Loucy (cell line): ENCODE data around the gene TRPM3.

Experiments used
- H2AFZ ChIP-seq: fragments of 200-600 bp; sonication (generic); 2 replicates; pipeline ENCODE4 v1.6.0; 2016; ENCODE audit warnings: antibody characterized with exemption, mild to moderate bottlenecking, low read length, moderate library complexity
- H3F3A ChIP-seq: fragments of 200-600 bp; 2 replicates; pipeline ENCODE4 v1.6.0; 2016; ENCODE audit warnings: antibody characterized with exemption, low read depth, mild to moderate bottlenecking
- H3K27me3 ChIP-seq: fragments of 200-600 bp; sonication (generic); 2 replicates; pipeline ENCODE4 v1.6.1; 2014; ENCODE audit warnings: low read length, mild to moderate bottlenecking; ENCODE audit not compliant: insufficient read depth, poor library complexity, severe bottlenecking
- H3K36me3 ChIP-seq: fragments of 200-600 bp; sonication (generic); 2 replicates; pipeline ENCODE4 v1.6.1; 2016; ENCODE audit warnings: low read length; ENCODE audit not compliant: insufficient read depth
- H3K4me1 ChIP-seq: fragments of 200-600 bp; sonication (generic); 2 replicates; pipeline ENCODE4 v1.5.1; 2014; ENCODE audit warnings: low read length, mild to moderate bottlenecking; ENCODE audit not compliant: insufficient read depth, poor library complexity, severe bottlenecking
- H3K4me2 ChIP-seq: fragments of 200-600 bp; sonication (generic); 2 replicates; pipeline ENCODE4 v1.6.0; 2014; ENCODE audit warnings: antibody characterized with exemption, low read length, low read depth, mild to moderate bottlenecking; ENCODE audit not compliant: poor library complexity, severe bottlenecking
- H3K4me3 ChIP-seq: fragments of 200-600 bp; sonication (generic); 2 replicates; pipeline ENCODE4 v1.5.1; 2014; ENCODE audit warnings: low read length, mild to moderate bottlenecking, mixed read lengths; ENCODE audit not compliant: poor library complexity, severe bottlenecking
- H3K79me2 ChIP-seq: fragments of 200-600 bp; sonication (generic); 2 replicates; pipeline ENCODE4 v1.6.1; 2014; ENCODE audit warnings: low read length; ENCODE audit not compliant: insufficient read depth
- H3K9ac ChIP-seq: fragments of 200-600 bp; sonication (generic); 2 replicates; pipeline ENCODE4 v1.6.0; 2014; ENCODE audit warnings: mild to moderate bottlenecking, low read depth, low read length, moderate library complexity; ENCODE audit not compliant: poor library complexity, severe bottlenecking
- H3K9me2 ChIP-seq: fragments of 200-600 bp; sonication (generic); replicated peaks from 2 replicates; pipeline ENCODE4 v1.6.1; 2016; ENCODE audit warnings: low read depth, low read length, mixed read lengths
- H3K9me3 ChIP-seq: fragments of 200-600 bp; sonication (generic); 2 replicates; pipeline ENCODE4 v1.6.1; 2014; ENCODE audit warnings: mild to moderate bottlenecking, antibody characterized with exemption, low read length, low read depth; ENCODE audit not compliant: insufficient read depth
- H4K20me1 ChIP-seq: fragments of 200-600 bp; sonication (generic); 2 replicates; pipeline ENCODE4 v1.6.0; 2014; ENCODE audit warnings: antibody characterized with exemption, low read length, mild to moderate bottlenecking; ENCODE audit not compliant: insufficient read depth, poor library complexity, severe bottlenecking
- CTCF ChIP-seq: fragments of 200-600 bp; sonication (generic); conservative IDR thresholded peaks from 2 replicates; pipeline ENCODE4 v1.5.1; 2014; ENCODE audit warnings: mild to moderate bottlenecking, antibody characterized with exemption, low read length
- EZH2phosphoT487 ChIP-seq: fragments of 200-600 bp; IDR thresholded peaks from 2 replicates; pipeline ENCODE4 v1.6.1; 2018; ENCODE audit warnings: antibody characterized with exemption, mild to moderate bottlenecking, moderate library complexity, borderline replicate concordance

TRPM3 gene

DNA sequence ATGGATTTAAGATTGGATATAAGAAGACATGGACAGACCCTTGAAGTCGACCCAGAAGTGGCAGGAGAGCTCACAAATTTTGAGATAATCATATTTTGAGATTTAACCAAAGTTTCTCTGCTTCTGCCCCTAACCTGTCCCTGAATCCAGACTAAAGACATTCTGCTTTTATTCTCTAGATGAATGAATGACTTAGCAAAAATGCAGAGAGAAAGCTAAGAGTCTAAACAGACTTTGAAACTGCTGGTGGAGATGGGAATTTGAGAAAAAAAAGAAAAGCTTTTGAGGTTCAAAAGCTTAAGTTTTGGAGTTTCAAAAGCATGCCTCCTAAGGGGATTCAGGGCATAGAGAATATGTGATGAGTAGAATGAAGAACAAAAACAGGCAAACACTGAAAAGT lies 621.8 kb downstream of the TRPM3 start:
- H3K9me3 ChIP-seq: no peaks in the 10 kb centered on the region
- H4K20me1 ChIP-seq: no peaks in the 10 kb centered on the region
- H3K4me1 ChIP-seq: no peaks in the 10 kb centered on the region
- H3K4me2 ChIP-seq: no peak overlapping the region
- H3K4me3 ChIP-seq: no peak overlapping the region
- H3F3A ChIP-seq: no peaks in the 10 kb centered on the region
- no peaks in the 10 kb centered on the region for H3K27me3 ChIP-seq
- no peak overlapping the region for H3K9ac ChIP-seq
- H3K79me2 ChIP-seq: no peaks in the 10 kb centered on the region
- TF ChIP-seq EZH2phosphoT487 (no peak), CTCF (no peak)
- no peaks in the 10 kb centered on the region for H3K36me3 ChIP-seq
- no peak overlapping the region for H2AFZ ChIP-seq
- no peaks in the 10 kb centered on the region for H3K9me2 ChIP-seq

DNA sequence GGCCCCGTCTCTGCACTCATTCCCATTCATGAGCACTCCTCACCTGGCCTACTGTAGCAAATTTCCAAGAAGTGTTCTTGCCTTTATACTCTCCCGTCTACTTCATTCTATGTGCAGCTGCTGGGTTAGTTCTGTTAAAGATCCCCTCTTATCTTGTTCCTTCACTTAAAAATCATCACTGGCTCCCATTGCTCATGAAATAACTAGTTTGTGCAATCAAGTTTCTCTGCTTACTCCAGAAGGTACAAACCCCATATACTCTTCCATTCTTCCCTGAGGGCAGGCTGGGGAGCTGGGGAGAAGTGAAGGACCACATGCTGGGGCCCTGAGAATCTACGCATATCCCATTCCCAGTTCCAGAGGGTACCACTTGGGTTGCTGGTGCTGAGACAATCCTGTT lies 622.6 kb downstream of the TRPM3 start:
- no peak overlapping the region for H3K4me3 ChIP-seq
- H3K4me1 ChIP-seq: no peaks in the 10 kb centered on the region
- H3K9me2 ChIP-seq: no peaks in the 10 kb centered on the region
- TF ChIP-seq CTCF (no peak), EZH2phosphoT487 (no peak)
- no peak overlapping the region for H2AFZ ChIP-seq
- no peak overlapping the region for H3K4me2 ChIP-seq
- no peaks in the 10 kb centered on the region for H4K20me1 ChIP-seq
- H3K79me2 ChIP-seq: no peaks in the 10 kb centered on the region
- H3K27me3 ChIP-seq: no peaks in the 10 kb centered on the region
- H3K36me3 ChIP-seq: no peaks in the 10 kb centered on the region
- no peak overlapping the region for H3K9ac ChIP-seq
- no peaks in the 10 kb centered on the region for H3K9me3 ChIP-seq
- H3F3A ChIP-seq: no peaks in the 10 kb centered on the region

GRCh38 chr9:70496244-70496643 lies 625.2 kb downstream of the TRPM3 start:
- H3K36me3 ChIP-seq: no peaks in the 10 kb centered on the region
- no peak overlapping the region for H2AFZ ChIP-seq
- no peaks in the 10 kb centered on the region for H3K4me1 ChIP-seq
- no peak overlapping the region for H3K4me2 ChIP-seq
- TF ChIP-seq EZH2phosphoT487 (no peak), CTCF (no peak)
- no peak overlapping the region for H3K9ac ChIP-seq
- no peaks in the 10 kb centered on the region for H3K9me3 ChIP-seq
- no peak overlapping the region for H3K4me3 ChIP-seq
- no peaks in the 10 kb centered on the region for H4K20me1 ChIP-seq
- no peaks in the 10 kb centered on the region for H3K27me3 ChIP-seq
- no peaks in the 10 kb centered on the region for H3K79me2 ChIP-seq
- no peaks in the 10 kb centered on the region for H3F3A ChIP-seq
- H3K9me2 ChIP-seq: no peaks in the 10 kb centered on the region
